Retinal pigment epithelial cell (primary cell): ENCODE results near the gene GALNT9.
"Not testable (repeated sequence)": the region's sequence is repeated elsewhere in the genome, so short reads cannot be mapped to it uniquely, and the experiment has no call there.

Experiments
- DNase-seq: peaks from one replicate; pipeline ENCODE4 v3.0.0-alpha.2; 2010; ENCODE audit warnings: low read depth
- H3K4me3 ChIP-seq: 2 replicates; pipeline ENCODE4 v1.5.1; 2011; ENCODE audit warnings: mild to moderate bottlenecking, low read length, control low read depth, moderate library complexity
- TF ChIP-seq, protein P1 (sequence below): conservative IDR thresholded peaks from 2 replicates; pipeline ENCODE4 v1.5.1; 2011; ENCODE audit warnings: low read depth, low read length, control low read depth, inconsistent platforms

The GALNT9 gene

DNA sequence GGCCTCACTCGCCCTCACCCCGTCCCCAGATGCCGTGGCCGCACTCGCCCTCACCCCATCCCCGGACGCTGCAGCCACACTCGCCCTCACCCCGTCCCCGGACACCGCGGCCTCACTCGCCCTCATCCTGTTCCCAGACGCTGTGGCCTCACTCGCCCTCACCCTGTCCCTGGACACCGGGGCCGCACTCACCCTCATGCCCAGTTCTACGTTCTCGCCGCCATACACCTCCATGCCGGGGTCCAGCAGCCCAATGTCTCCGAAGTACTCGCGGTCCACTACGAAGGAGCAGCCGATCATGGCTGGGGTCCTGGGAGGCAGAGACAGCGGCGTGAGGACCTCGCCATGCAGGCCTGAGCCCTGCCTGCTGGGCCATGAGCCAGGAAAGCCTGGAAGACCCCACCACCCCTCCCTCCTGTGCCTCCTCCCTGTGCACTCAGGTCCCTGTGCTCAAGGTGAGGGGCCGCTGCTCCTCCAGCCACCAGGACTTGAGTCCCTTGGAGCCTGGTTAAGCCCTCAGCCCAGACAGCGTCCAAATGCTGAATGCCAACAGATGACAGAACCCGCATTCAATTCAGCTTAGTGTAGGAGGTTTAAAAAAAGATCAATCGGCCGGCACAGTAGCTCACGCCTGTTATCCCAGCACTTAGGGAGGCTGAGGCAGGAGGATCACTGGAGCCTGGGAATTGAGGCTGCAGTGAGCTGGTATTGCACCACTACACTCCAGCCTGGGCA lies 81.5 kb downstream of the GALNT9 start:
- DNase-seq: no peak
- H3K4me3 ChIP-seq: no peak overlapping the region
- TF ChIP-seq, protein P1, sequence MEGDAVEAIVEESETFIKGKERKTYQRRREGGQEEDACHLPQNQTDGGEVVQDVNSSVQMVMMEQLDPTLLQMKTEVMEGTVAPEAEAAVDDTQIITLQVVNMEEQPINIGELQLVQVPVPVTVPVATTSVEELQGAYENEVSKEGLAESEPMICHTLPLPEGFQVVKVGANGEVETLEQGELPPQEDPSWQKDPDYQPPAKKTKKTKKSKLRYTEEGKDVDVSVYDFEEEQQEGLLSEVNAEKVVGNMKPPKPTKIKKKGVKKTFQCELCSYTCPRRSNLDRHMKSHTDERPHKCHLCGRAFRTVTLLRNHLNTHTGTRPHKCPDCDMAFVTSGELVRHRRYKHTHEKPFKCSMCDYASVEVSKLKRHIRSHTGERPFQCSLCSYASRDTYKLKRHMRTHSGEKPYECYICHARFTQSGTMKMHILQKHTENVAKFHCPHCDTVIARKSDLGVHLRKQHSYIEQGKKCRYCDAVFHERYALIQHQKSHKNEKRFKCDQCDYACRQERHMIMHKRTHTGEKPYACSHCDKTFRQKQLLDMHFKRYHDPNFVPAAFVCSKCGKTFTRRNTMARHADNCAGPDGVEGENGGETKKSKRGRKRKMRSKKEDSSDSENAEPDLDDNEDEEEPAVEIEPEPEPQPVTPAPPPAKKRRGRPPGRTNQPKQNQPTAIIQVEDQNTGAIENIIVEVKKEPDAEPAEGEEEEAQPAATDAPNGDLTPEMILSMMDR: no peak

DNA sequence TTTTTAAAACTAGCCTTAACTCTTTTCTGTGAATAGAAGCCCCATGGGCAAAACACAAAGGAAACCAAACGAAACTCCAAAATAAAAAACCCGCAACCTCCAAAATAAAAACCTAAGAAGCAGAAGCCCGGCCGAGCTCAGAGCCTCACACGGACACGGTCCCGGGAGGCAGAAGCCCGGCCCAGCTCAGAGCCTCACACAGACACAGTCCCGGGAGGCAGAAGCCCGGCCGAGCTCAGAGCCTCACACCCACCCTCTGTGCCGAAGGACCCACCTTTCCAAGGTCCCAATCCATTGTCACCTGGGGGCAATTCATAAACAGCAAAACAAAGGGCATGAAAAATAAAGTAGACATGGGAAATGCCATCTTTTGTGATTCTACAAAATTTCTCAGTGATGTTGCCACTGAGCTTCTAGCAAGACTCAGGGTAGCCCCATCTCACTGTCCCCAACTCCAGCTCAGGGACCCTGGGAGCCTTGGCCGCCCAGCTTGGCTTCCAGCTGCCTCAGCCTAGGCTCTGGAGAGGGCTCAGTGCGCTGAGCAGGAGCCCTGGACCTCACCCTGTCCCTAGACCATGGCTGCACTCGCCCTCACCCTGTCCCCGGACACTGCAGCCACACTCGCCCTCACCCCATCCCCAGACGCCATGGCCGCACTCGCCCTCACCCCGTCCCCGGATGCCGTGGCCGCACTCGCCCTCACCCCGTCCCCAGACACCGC lies 82.2 kb downstream of the GALNT9 start:
- H3K4me3 ChIP-seq: no peak overlapping the region
- DNase-seq: no peak
- TF ChIP-seq, protein P1: no peak

DNA sequence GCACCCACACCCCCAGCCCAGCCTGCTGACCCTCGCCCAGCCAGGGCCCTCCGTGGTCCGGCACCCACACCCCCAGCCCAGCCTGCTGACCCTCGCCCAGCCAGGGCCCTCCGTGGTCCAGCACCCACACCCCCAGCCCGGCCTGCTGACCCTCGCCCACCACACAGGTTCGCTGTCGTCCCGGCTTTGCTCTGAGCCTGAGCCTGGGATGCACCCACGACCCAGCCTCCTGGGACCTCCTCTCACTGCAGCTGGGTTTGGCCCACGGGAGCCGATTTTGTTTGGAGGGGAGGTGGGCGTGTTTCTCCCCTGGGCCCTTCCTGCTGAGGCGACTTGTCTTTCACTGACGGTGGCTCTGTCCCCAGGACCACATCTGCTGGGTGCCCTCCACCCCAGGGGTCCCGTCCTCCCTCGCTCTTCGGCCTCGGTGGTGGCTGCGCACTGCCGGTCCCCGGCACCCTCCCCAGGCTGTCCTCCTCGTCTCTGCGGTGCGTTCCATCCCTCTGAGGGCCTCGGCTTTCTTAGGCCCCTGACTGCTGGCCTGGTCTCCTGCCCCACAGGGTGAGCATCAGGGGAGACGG lies 83.8 kb downstream of the GALNT9 start:
- TF ChIP-seq, protein P1: no peak
- DNase-seq: no peak

DNA sequence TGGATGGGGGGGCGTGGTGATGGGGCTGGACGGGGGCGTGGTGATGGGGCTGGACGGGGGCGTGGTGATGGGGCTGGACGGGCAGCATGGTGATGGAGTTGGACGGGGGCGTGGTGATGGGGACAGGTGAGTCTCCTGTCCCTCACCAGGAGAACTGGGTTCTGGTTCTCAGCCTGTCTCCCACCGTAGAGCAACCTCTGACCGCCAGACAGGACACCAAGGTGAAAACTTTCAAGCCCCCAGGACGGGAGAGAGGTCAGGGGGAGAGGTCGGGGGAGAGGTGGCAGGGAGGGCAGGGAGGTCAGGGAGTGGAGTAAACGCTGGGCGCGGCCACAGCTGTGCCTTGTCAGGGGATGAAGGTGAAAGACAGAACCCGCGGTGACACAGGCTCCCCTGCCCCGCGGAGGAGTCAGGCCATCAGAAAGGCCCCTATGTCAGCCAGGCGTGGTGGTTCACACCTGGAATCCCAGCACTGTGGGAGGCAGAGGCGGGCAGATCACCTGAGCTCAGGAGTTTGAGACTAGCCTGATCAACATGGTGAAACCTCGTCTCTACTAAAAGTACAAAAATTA lies 84.6 kb downstream of the GALNT9 start:
- no peak for DNase-seq
- no peak overlapping the region for H3K4me3 ChIP-seq
- TF ChIP-seq, protein P1: no peak

More for the DNA sequence above, 83.8 kb downstream of the GALNT9 start:
- H3K4me3 ChIP-seq: no peak overlapping the region

DNA sequence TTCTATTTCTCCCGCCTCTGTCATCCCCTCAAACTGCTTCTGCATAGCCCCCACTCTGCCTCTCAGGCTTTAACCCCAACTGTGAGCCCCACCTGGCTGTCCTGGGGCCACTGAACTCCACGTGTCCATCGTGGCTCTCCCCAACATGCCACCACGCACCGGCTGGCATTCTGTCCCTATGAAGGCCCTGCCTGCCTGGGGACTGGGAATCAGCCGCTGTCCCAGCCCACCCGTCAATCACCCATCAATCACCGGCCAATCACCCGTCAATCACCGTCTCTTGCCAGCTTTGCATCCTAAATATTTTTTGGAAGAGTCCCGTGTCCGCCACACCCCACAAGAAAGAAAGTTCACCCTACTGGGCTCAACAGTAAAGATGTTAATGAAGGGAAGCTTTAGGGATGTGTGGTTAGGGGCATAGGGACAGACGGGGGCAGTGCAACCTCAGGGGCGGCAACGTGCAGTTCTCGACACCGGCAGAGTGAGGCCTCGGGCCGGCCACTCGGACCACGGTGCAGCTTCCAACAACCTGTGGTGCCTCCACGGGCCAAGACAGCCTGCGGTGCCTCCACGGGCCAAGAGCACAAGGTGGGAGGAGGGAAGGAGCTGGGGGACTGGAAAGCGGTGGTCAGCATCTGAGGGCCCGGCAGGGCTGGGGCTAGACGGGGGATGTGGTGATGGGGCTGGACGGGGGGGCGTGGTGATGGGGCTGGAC lies 85.6 kb downstream of the GALNT9 start:
- no peak overlapping the region for H3K4me3 ChIP-seq
- DNase-seq: no peak
- TF ChIP-seq, protein P1: no peak

DNA sequence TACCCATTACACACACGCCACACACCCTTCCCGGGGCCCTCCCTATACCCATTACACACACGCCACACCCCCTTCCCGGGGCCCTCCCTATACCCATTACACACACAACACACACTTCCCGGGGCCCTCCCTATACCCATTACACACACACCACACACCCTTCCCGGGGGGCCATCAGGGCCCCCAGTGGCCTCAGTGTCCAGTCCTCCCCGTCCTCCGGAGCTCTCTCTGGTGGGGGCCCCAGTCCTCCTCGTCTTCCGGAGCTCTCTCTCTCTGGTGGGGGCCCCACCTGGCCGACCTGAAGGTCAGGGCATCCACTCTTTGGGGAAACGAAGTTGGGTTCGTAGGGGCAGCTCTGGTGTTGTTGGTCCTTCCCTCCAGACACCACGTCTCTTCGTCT lies 86.2 kb downstream of the GALNT9 start:
- not testable (repeated sequence) for H3K4me3 ChIP-seq, DNase-seq

DNA sequence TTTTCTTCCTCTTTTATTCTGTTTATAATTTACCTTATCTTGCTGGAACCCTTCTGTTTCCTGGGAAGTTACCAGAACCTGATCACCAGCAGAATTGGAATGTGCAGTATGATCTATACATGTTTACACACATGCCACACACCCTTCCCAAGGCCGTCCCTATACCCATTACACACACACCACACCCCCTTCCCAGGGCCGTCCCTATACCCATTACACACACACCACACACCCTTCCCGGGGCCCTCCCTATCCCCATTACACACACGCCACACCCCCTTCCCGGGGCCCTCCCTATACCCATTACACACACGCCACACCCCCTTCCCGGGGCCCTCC lies 88.8 kb downstream of the GALNT9 start:
- not testable (repeated sequence) for DNase-seq, H3K4me3 ChIP-seq
